CD4-positive, alpha-beta memory T cell (primary cell): ENCODE measurements around the gene BCL7C. TPM values are rescaled to one million over a fixed set of nuclear protein-coding genes. Genes with fewer than 3 reads are reported as not detected.

ENCODE experiments used
- CTCF ChIA-PET: fragments of 350-600 bp; sonication (Branson Sonifier 250); formaldehyde crosslinking; loops from one replicate; lab custom pipeline; 2021; ENCODE audit warnings: inconsistent platforms; ENCODE audit not compliant: partially characterized antibody; lab: Charles Lee
- POLR2A ChIA-PET: fragments of 350-600 bp; sonication (Branson Sonifier 250); formaldehyde crosslinking; loops from one replicate; lab custom pipeline; 2021; ENCODE audit not compliant: partially characterized antibody; lab: Charles Lee
- DNase-seq, 5 donors: peaks; one replicate each; pipeline versions ENCODE4 v3.0.0 to v3.0.0-alpha.2; 2020 to 2022; ENCODE audit warnings: mixed read lengths in 1 of 5
- H3K27ac ChIP-seq: one replicate; pipeline ENCODE4 v1.7.0; 2013; ENCODE audit warnings: low read depth, low read length
- H3K27me3 ChIP-seq: 2 replicates; pipeline ENCODE4 v1.7.0; 2013; ENCODE audit warnings: mild to moderate bottlenecking, low read length, moderate library complexity; ENCODE audit not compliant: insufficient read depth
- H3K36me3 ChIP-seq: 2 replicates; pipeline ENCODE4 v1.7.0; 2013; ENCODE audit warnings: mild to moderate bottlenecking, low read length, moderate library complexity; ENCODE audit not compliant: insufficient read depth
- H3K4me1 ChIP-seq: 2 replicates; pipeline ENCODE4 v1.7.0; 2013; ENCODE audit warnings: mild to moderate bottlenecking, low read length, moderate library complexity; ENCODE audit not compliant: insufficient read depth
- H3K4me3 ChIP-seq, 2 donors: one replicate each; pipeline ENCODE4 v1.7.0; 2013; ENCODE audit warnings: low read length in 2 of 2, mild to moderate bottlenecking in 1 of 2
- H3K9me3 ChIP-seq, 2 donors: one replicate each; pipeline ENCODE4 v1.7.0; 2013; ENCODE audit warnings: low read length in 2 of 2, control low read depth in 1 of 2; ENCODE audit not compliant: control insufficient read depth in 1 of 2
- H3K27ac Mint-ChIP-seq, 7 donors: one replicate each; pipeline ENCODE4 v1.8.0; 2020 to 2021; ENCODE audit warnings: mixed read lengths in 7 of 7, mild to moderate bottlenecking in 6 of 7, inconsistent platforms in 3 of 7, moderate library complexity in 3 of 7
- H3K27me3 Mint-ChIP-seq, 2 donors: one replicate each; pipeline ENCODE4 v1.8.0; 2020 to 2021; ENCODE audit warnings: mixed read lengths in 2 of 2
- H3K36me3 Mint-ChIP-seq, 2 donors: one replicate each; pipeline ENCODE4 v1.8.0; 2020 to 2021; ENCODE audit warnings: mixed read lengths in 2 of 2, inconsistent platforms in 1 of 2, mild to moderate bottlenecking in 1 of 2
- H3K4me1 Mint-ChIP-seq, 4 donors: one replicate each; pipeline ENCODE4 v1.8.0; 2020 to 2021; ENCODE audit warnings: mixed read lengths in 4 of 4, mild to moderate bottlenecking in 1 of 4
- H3K4me3 Mint-ChIP-seq, 8 donors: one replicate each; pipeline ENCODE4 v1.8.0; 2020 to 2021; ENCODE audit warnings: mixed read lengths in 8 of 8, mild to moderate bottlenecking in 7 of 8, moderate library complexity in 6 of 8, inconsistent platforms in 3 of 8
- H3K9me3 Mint-ChIP-seq, 8 donors: one replicate each; pipeline ENCODE4 v1.8.0; 2020 to 2021; ENCODE audit warnings: mixed read lengths in 8 of 8, mild to moderate bottlenecking in 5 of 8, inconsistent platforms in 3 of 8, moderate library complexity in 1 of 8
- intact Hi-C: fragments of 100-400 bp; cut with micrococcal nuclease; formaldehyde crosslinking; loops from one replicate; pipeline ENCODE4 v1.15.1; 2023
- polyA plus RNA-seq, 2 donors: library from polyadenylated mRNA; unstranded; fragments of 300-500 nt; fragmentation: Illumina TruSeq; gene quantifications; one replicate each; pipeline ENCODE4 v1.2.3, GENCODE V29; 2021
- total RNA-seq, 2 experiments: library from RNA; stranded (reverse); gene quantifications; one replicate each; pipeline ENCODE4 v1.2.3, GENCODE V29; 2021

The BCL7C gene
- total and polyA plus RNA-seq, 4 experiments from 2014 or later: 25.5 to 53.1 (median 36.3) TPM

GRCh38 chr16:30844671-30845449 lies 49.0 kb downstream of the BCL7C start:
- ChIA-PET POLR2A (interaction anchor here (0.6 to 3.7 kb wide), 16 partner anchors 28 to 235 kb away, joined by 3 to 50 read pairs (median 5); partner anchors contain the start of genes FBXL19, PHKG2, SETD1A and ZNF689), CTCF (interaction anchor here (0.6 to 6.5 kb wide), 35 partner anchors 8 to 1024 kb away, joined by 3 to 124 read pairs (median 5); partner anchors contain the start of genes BCL7C, CTF1, FBXL19 and HSD3B7)
- Mint-ChIP-seq H3K27ac (peak overlapping the region in 6 of 7 donors; percentile 6 to 81 (median 74)), H3K27me3 (no peaks in the 10 kb centered on the region), H3K36me3 (no peaks in the 10 kb centered on the region), H3K4me1 (peaks cover 6 to 11% (median 10%) of the 10 kb centered on the region in 4 donors), H3K9me3 (no peaks in the 10 kb centered on the region), H3K4me3 (peak overlapping the region; percentile 31 to 72 (median 58))
- intact Hi-C loops: loop anchor here (1.0 to 10.0 kb wide), 3 partner anchors 57 to 1020 kb away; no protein-coding TSS in a partner anchor
- H3K4me3 ChIP-seq: peak overlapping the region in 1 of 2 donors; percentile 0
- H3K36me3 ChIP-seq: no peaks in the 10 kb centered on the region
- DNase-seq: peak; percentile 82 to 88 (median 85)
- H3K9me3 ChIP-seq: no peaks in the 10 kb centered on the region
- H3K27me3 ChIP-seq: no peaks in the 10 kb centered on the region
- peaks cover 6% of the 10 kb centered on the region for H3K4me1 ChIP-seq
- H3K27ac ChIP-seq: no peak overlapping the region

DNA sequence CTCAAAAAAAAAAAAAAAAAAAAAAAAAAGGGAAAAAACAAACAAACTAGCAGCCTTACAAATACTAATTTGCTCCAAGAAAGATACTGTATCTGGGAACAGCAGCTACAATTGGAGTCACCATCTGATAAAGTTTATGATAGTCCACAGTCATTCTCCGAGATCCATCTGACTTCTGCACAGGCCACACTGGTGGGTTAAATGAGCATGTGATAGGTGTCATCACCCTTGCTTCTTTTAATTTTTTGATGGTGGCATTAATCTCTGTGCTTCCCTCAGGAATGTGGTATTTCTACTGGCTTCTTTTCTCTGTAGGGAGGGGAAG lies 49.6 kb downstream of the BCL7C start:
- Mint-ChIP-seq H3K27ac (peak overlapping the region in 3 of 7 donors; percentile 70 to 77 (median 77)), H3K9me3 (no peaks in the 10 kb centered on the region), H3K4me3 (no peak overlapping the region), H3K27me3 (no peaks in the 10 kb centered on the region), H3K36me3 (no peaks in the 10 kb centered on the region), H3K4me1 (peaks cover 6 to 11% (median 10%) of the 10 kb centered on the region in 4 donors)
- POLR2A ChIA-PET: interaction anchor here (0.7 to 3.7 kb wide), 14 partner anchors 30 to 234 kb away, joined by 3 to 50 read pairs (median 6); partner anchors contain the start of genes FBXL19, PHKG2, SETD1A and ZNF689
- H3K27me3 ChIP-seq: no peaks in the 10 kb centered on the region
- H3K4me1 ChIP-seq: peaks cover 6% of the 10 kb centered on the region
- no peaks in the 10 kb centered on the region for H3K36me3 ChIP-seq
- CTCF ChIA-PET: interaction anchor here (0.6 to 6.5 kb wide), 31 partner anchors 9 to 1025 kb away, joined by 3 to 124 read pairs (median 5); partner anchors contain the start of genes CTF1, FBXL19 and HSD3B7
- no peak for DNase-seq
- no peak overlapping the region for H3K4me3 ChIP-seq
- intact Hi-C loops: loop anchor here (1.0 to 10.0 kb wide), 3 partner anchors 58 to 1020 kb away; no protein-coding TSS in a partner anchor
- H3K9me3 ChIP-seq: no peaks in the 10 kb centered on the region
- no peak overlapping the region for H3K27ac ChIP-seq

DNA sequence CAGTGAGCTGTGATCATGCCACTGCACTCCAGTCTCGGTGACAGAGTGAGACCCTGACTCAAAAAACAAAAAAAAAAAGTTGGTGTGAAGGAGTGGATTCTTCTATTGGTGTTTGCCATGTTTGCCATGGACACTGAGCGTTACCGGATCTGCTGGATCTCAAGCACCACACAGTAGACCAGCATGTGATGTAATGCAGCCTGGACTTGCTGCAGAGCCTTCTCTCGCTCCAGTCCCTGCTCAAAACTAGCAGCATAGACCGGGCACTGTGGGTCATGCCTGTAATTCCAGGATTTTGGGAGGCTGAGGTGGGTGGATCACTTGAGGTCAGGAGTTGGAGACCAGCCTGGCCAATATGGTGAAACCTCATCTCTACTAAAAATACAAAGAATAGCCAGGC lies 50.4 kb downstream of the BCL7C start:
- Histone ChIP-seq H3K27me3 (no peaks in the 10 kb centered on the region), H3K4me3 (no peak overlapping the region), H3K4me1 (peaks cover 6% of the 10 kb centered on the region), H3K27ac (no peak overlapping the region), H3K9me3 (no peaks in the 10 kb centered on the region), H3K36me3 (no peaks in the 10 kb centered on the region)
- intact Hi-C loops: loop anchor here (10.0 kb wide), 1 partner anchor 1021 kb away; no protein-coding TSS in a partner anchor
- CTCF ChIA-PET: interaction anchor here (1.2 to 6.5 kb wide), 9 partner anchors 9 to 97 kb away, joined by 3 to 124 read pairs (median 14); partner anchors contain the start of gene CTF1
- H3K4me1 Mint-ChIP-seq: peaks cover 6 to 11% (median 10%) of the 10 kb centered on the region in 4 donors
- no peaks in the 10 kb centered on the region for H3K27me3 Mint-ChIP-seq
- H3K4me3 Mint-ChIP-seq: no peak overlapping the region
- no peaks in the 10 kb centered on the region for H3K9me3 Mint-ChIP-seq
- DNase-seq: no peak
- no peaks in the 10 kb centered on the region for H3K36me3 Mint-ChIP-seq
- POLR2A ChIA-PET: interaction anchor here (3.7 kb wide), 1 partner anchor 32 kb away, joined by 30 read pairs; no protein-coding TSS in a partner anchor
- H3K27ac Mint-ChIP-seq: no peak overlapping the region

DNA sequence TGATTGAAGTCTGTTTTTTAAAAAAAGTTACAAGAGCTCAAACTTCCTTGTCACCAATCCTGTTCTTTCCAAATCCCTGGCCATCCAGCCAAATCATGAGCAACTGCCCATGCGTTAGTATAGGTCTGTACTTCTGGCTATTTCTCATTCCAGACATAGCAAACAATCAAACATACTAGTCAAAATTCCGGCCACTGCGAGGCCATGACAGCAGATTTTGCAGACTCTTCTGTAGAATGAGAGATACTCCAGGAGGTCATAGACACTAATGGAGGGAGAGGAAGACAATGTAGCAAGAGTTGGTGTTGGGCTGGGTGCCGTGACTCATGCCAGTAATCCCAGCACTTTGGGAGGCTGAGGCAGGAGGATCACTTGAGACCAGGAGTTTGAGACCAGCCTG lies 50.9 kb downstream of the BCL7C start:
- intact Hi-C loops: loop anchor here (10.0 kb wide), 1 partner anchor 1022 kb away; no protein-coding TSS in a partner anchor
- ChIA-PET POLR2A (no interaction called here), CTCF (interaction anchor here (4.6 to 6.5 kb wide), 3 partner anchors 57 to 97 kb away, joined by 70 to 124 read pairs (median 80); partner anchors contain the start of gene CTF1)
- no peaks in the 10 kb centered on the region for H3K36me3 ChIP-seq
- H3K4me1 ChIP-seq: peaks cover 6% of the 10 kb centered on the region
- H3K9me3 ChIP-seq: no peaks in the 10 kb centered on the region
- no peak for DNase-seq
- Mint-ChIP-seq H3K36me3 (no peaks in the 10 kb centered on the region), H3K4me1 (peaks cover 6 to 11% (median 10%) of the 10 kb centered on the region in 4 donors), H3K27ac (no peak overlapping the region), H3K9me3 (no peaks in the 10 kb centered on the region), H3K4me3 (no peak overlapping the region), H3K27me3 (no peaks in the 10 kb centered on the region)
- H3K27me3 ChIP-seq: no peaks in the 10 kb centered on the region
- H3K27ac ChIP-seq: no peak overlapping the region
- no peak overlapping the region for H3K4me3 ChIP-seq

GRCh38 chr16:30841332-30841731 lies 52.5 kb downstream of the BCL7C start:
- H3K9me3 Mint-ChIP-seq: no peaks in the 10 kb centered on the region
- no peak overlapping the region for H3K4me3 Mint-ChIP-seq
- DNase-seq: no peak
- Histone ChIP-seq H3K4me1 (peaks cover 6% of the 10 kb centered on the region), H3K9me3 (no peaks in the 10 kb centered on the region), H3K27ac (no peak overlapping the region), H3K27me3 (no peaks in the 10 kb centered on the region), H3K4me3 (no peak overlapping the region), H3K36me3 (no peaks in the 10 kb centered on the region)
- ChIA-PET CTCF (interaction anchor here (0.6 kb wide), 1 partner anchor 61 kb away, joined by 3 read pairs; no protein-coding TSS in a partner anchor), POLR2A (no interaction called here)
- intact Hi-C loops: loop anchor here (10.0 kb wide), 1 partner anchor 1023 kb away; no protein-coding TSS in a partner anchor
- peaks cover 6 to 11% (median 10%) of the 10 kb centered on the region in 4 donors for H3K4me1 Mint-ChIP-seq
- H3K27me3 Mint-ChIP-seq: no peaks in the 10 kb centered on the region
- no peaks in the 10 kb centered on the region for H3K36me3 Mint-ChIP-seq
- no peak overlapping the region for H3K27ac Mint-ChIP-seq

GRCh38 chr16:30840611-30841010 lies 53.3 kb downstream of the BCL7C start:
- Mint-ChIP-seq H3K4me1 (peaks cover 6 to 11% (median 10%) of the 10 kb centered on the region in 4 donors), H3K9me3 (no peaks in the 10 kb centered on the region), H3K27me3 (no peaks in the 10 kb centered on the region), H3K27ac (peak overlapping the region in 1 of 7 donors; percentile 66), H3K4me3 (no peak overlapping the region), H3K36me3 (no peaks in the 10 kb centered on the region)
- CTCF ChIA-PET: interaction anchor here (0.6 kb wide), 1 partner anchor 61 kb away, joined by 3 read pairs; no protein-coding TSS in a partner anchor
- Histone ChIP-seq H3K4me1 (peaks cover 6% of the 10 kb centered on the region), H3K27me3 (no peaks in the 10 kb centered on the region), H3K4me3 (no peak overlapping the region), H3K36me3 (no peaks in the 10 kb centered on the region), H3K9me3 (no peaks in the 10 kb centered on the region), H3K27ac (no peak overlapping the region)
- no peak for DNase-seq
- intact Hi-C loops: loop anchor here (10.0 kb wide), 1 partner anchor 1024 kb away; no protein-coding TSS in a partner anchor
- POLR2A ChIA-PET: no interaction called here
